ENCODE results near the gene IKZF2. TPM values are rescaled to one million over a fixed set of nuclear protein-coding genes. Genes with fewer than 3 reads are reported as not detected.
A peak's percentile ranks its signal among the peaks of the same experiment; 100 is the strongest.

Gene IKZF2
- total RNA-seq, 1 donor from 2014 or later = 9.2 TPM

GRCh38 chr2:213101109-213101508 is 50.3 kb downstream of the IKZF2 start:
- DNase-seq (ENCODE audit: low spot score) = no peak
- no peaks in the 10 kb centered on the region for H3K9me3 Mint-ChIP-seq (ENCODE audit: low read depth)
- no peak for TF ChIP-seq CTCF (IDR thresholded peaks at IDR 0.05)
- no peak overlapping the region for H3K27ac Mint-ChIP-seq (ENCODE audit: unreplicated experiment)
- no peaks in the 10 kb centered on the region for H3K36me3 Mint-ChIP-seq (ENCODE audit: low read depth)
- no peaks in the 10 kb centered on the region for H3K27me3 Mint-ChIP-seq (ENCODE audit: low read depth)
- peaks cover 31% of the 10 kb centered on the region for H3K4me1 Mint-ChIP-seq (ENCODE audit: low read depth)
- H3K4me3 Mint-ChIP-seq (ENCODE audit: unreplicated experiment) = no peak overlapping the region

DNA sequence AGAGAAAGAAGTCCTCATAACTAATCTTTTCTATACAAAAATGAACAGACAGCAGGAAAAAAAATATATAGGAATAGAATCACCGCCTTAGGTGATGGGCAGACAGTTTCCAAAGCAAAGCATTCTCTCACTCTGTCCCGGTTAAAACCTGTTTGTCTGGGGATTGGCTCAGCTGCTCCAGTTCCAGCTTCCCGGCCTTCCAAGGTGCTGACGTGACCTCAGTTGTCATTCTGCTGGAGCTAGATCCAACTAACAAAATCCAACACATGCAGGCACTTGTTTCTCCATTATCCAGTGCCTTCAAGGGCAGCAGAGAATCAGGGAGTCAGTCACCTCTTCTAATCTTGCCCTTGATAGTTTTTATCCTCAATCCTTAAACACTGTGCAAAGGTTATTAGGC is 52.8 kb downstream of the IKZF2 start:
- H3K4me3 Mint-ChIP-seq (ENCODE audit: unreplicated experiment) = no peak overlapping the region
- H3K36me3 Mint-ChIP-seq (ENCODE audit: low read depth) = no peaks in the 10 kb centered on the region
- H3K9me3 Mint-ChIP-seq (ENCODE audit: low read depth) = no peaks in the 10 kb centered on the region
- no peak overlapping the region for H3K27ac Mint-ChIP-seq (ENCODE audit: unreplicated experiment)
- H3K27me3 Mint-ChIP-seq (ENCODE audit: low read depth) = no peaks in the 10 kb centered on the region
- H3K4me1 Mint-ChIP-seq (ENCODE audit: low read depth) = peaks cover 14% of the 10 kb centered on the region
- DNase-seq (ENCODE audit: low spot score) = no peak
- TF ChIP-seq CTCF (IDR thresholded peaks at IDR 0.05) = no peak

DNA sequence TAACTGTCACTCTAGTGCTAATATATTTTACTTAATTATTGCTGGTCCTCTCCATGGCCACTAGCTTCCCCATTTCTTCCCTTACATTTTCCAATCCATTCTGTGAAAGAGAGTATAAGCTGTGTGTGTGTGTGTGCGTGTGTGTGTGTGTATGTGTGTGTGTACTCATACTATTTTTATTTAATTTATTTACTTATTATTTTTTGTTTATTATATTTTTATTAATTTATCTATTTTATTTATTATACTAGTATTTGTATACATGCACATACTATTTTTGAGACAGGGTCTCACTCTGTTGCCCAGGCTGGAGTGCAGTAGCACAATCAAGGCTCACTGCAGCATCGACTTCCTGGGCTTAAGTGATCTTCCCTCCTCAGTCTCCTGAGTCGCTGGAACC is 59.6 kb downstream of the IKZF2 start:
- Mint-ChIP-seq H3K27me3 (ENCODE audit: low read depth) (no peaks in the 10 kb centered on the region), H3K4me3 (ENCODE audit: unreplicated experiment) (no peak overlapping the region), H3K27ac (ENCODE audit: unreplicated experiment) (no peak overlapping the region), H3K9me3 (ENCODE audit: low read depth) (peaks cover 4% of the 10 kb centered on the region), H3K36me3 (ENCODE audit: low read depth) (peaks cover 4% of the 10 kb centered on the region), H3K4me1 (ENCODE audit: low read depth) (peaks cover 31% of the 10 kb centered on the region)
- TF ChIP-seq CTCF (IDR thresholded peaks at IDR 0.05) = no peak
- no peak for DNase-seq (ENCODE audit: low spot score)

GRCh38 chr2:213090772-213091171 is 60.6 kb downstream of the IKZF2 start:
- no peak overlapping the region for H3K27ac Mint-ChIP-seq (ENCODE audit: unreplicated experiment)
- TF ChIP-seq CTCF (IDR thresholded peaks at IDR 0.05) = no peak

GRCh38 chr2:213089438-213089837 is 62.0 kb downstream of the IKZF2 start:
- TF ChIP-seq CTCF (IDR thresholded peaks at IDR 0.05) = no peak
- H3K4me3 Mint-ChIP-seq (ENCODE audit: unreplicated experiment) = no peak overlapping the region
- peaks cover 4% of the 10 kb centered on the region for H3K36me3 Mint-ChIP-seq (ENCODE audit: low read depth)
- no peak for DNase-seq (ENCODE audit: low spot score)
- peaks cover 4% of the 10 kb centered on the region for H3K9me3 Mint-ChIP-seq (ENCODE audit: low read depth)
- H3K4me1 Mint-ChIP-seq (ENCODE audit: low read depth) = peaks cover 53% of the 10 kb centered on the region
- peak overlapping the region; percentile 15 for H3K27ac Mint-ChIP-seq (ENCODE audit: unreplicated experiment)
- no peaks in the 10 kb centered on the region for H3K27me3 Mint-ChIP-seq (ENCODE audit: low read depth)

More at GRCh38 chr2:213090772-213091171, 60.6 kb downstream of the IKZF2 start:
- H3K4me1 Mint-ChIP-seq (ENCODE audit: low read depth) = peaks cover 41% of the 10 kb centered on the region
- DNase-seq (ENCODE audit: low spot score) = no peak
- no peak overlapping the region for H3K4me3 Mint-ChIP-seq (ENCODE audit: unreplicated experiment)
- peaks cover 4% of the 10 kb centered on the region for H3K9me3 Mint-ChIP-seq (ENCODE audit: low read depth)
- peaks cover 4% of the 10 kb centered on the region for H3K36me3 Mint-ChIP-seq (ENCODE audit: low read depth)
- H3K27me3 Mint-ChIP-seq (ENCODE audit: low read depth) = no peaks in the 10 kb centered on the region
